Thyroid gland (tissue), 4 donors: ENCODE data around the gene STRA8. TPM values are rescaled to one million over a fixed set of nuclear protein-coding genes. Genes with fewer than 3 reads are reported as not detected.

Experiments used
- DNase-seq, 2 donors: peaks; one replicate each; pipeline ENCODE4 v3.0.0-alpha.2; 2019
- H3K27ac ChIP-seq, 3 donors: fragments of 200-600 bp; sonication (generic); 1 replicate in 2 of 3; 2 replicates in 1 of 3; pipeline ENCODE4 v1.5.1; 2016 to 2019; ENCODE audit warnings: mild to moderate bottlenecking in 1 of 3, moderate library complexity in 1 of 3
- H3K27me3 ChIP-seq: fragments of 200-600 bp; sonication (generic); one replicate; pipeline ENCODE4 v1.5.1; 2019
- H3K36me3 ChIP-seq, 2 donors: fragments of 200-600 bp; sonication (generic); one replicate each; pipeline ENCODE4 v1.5.1; 2016 to 2019
- H3K4me1 ChIP-seq, 2 donors: fragments of 200-600 bp; sonication (generic); one replicate each; pipeline ENCODE4 v1.5.1; 2017 to 2019
- H3K4me3 ChIP-seq, 3 donors: fragments of 200-600 bp; sonication (generic); replicated peaks in 1 of 3; 1 replicate in 2 of 3; 2 replicates in 1 of 3; pipeline ENCODE4 v1.5.1; 2016; ENCODE audit warnings: mild to moderate bottlenecking in 1 of 3
- H3K9me3 ChIP-seq: fragments of 200-600 bp; sonication (generic); one replicate; pipeline ENCODE4 v1.5.1; 2017
- POLR2A ChIP-seq, 2 donors: fragments of 450-650 bp; IDR thresholded peaks; one replicate each; pipeline ENCODE4 v1.6.1; 2017; ENCODE audit warnings: antibody characterized with exemption in 2 of 2, mild to moderate bottlenecking in 2 of 2, moderate library complexity in 1 of 2
- WGBS, 2 donors: methylation state at CpG; one replicate each; pipeline ENCODE4 v1.1.5; 2017; 5-methylcytosine and 5-hydroxymethylcytosine counted together
- intact Hi-C: fragments of 100-400 bp; cut with DNase I; formaldehyde crosslinking; loops from one replicate; pipeline ENCODE4 v1.15.1; 2023
- total RNA-seq, 4 donors: library from RNA; depleted of rRNA; stranded (reverse); fragments of >200 nt; gene quantifications; one replicate each; pipeline ENCODE4 v1.2.3, GENCODE V29; 2016
- TF ChIP-seq, protein P1 (sequence below), 6 experiments: fragments of 200-600 bp in 3 of 6; fragments of 450-650 bp in 3 of 6; sonication (generic) in 3 of 6; IDR thresholded peaks; one replicate each; pipeline ENCODE4 v1.5.1; 2016 to 2019; ENCODE audit warnings: antibody characterized with exemption in 6 of 6, mild to moderate bottlenecking in 2 of 6, inconsistent platforms in 1 of 6, moderate library complexity in 1 of 6

Gene STRA8
- total RNA-seq, 4 donors from 2014 or later, result not detected

DNA sequence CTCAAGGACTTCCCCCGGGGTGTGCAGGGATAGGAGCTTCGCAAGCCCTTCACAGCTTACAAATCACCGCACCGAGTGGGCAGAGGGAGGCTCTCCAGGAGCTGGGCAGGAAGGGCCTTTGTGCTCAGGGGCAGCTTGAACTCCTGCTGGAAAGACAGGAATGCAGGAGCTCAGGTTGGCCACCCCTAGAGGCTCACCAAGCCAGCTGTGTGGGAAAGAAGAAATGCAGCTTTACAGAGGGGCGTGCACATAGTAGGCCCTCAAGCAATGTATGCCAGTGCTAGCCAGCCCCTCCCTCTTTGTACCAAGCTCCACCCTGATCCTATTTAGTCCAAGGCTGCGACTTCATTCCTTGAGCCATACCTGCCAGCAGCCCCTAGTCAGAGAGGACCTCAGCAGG is 26.1 kb downstream of the STRA8 start:
- Histone ChIP-seq H3K4me1 (peaks cover 0 to under 1% of the 10 kb centered on the region in 2 donors), H3K36me3 (no peaks in the 10 kb centered on the region), H3K27me3 (no peaks in the 10 kb centered on the region), H3K27ac (no peak overlapping the region), H3K9me3 (no peaks in the 10 kb centered on the region), H3K4me3 (no peak overlapping the region)
- DNase-seq, result no peak
- intact Hi-C loops, result no loop called here
- TF ChIP-seq, protein P1, sequence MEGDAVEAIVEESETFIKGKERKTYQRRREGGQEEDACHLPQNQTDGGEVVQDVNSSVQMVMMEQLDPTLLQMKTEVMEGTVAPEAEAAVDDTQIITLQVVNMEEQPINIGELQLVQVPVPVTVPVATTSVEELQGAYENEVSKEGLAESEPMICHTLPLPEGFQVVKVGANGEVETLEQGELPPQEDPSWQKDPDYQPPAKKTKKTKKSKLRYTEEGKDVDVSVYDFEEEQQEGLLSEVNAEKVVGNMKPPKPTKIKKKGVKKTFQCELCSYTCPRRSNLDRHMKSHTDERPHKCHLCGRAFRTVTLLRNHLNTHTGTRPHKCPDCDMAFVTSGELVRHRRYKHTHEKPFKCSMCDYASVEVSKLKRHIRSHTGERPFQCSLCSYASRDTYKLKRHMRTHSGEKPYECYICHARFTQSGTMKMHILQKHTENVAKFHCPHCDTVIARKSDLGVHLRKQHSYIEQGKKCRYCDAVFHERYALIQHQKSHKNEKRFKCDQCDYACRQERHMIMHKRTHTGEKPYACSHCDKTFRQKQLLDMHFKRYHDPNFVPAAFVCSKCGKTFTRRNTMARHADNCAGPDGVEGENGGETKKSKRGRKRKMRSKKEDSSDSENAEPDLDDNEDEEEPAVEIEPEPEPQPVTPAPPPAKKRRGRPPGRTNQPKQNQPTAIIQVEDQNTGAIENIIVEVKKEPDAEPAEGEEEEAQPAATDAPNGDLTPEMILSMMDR (IDR thresholded peaks at IDR 0.05), result no peak
- no peak for TF ChIP-seq POLR2A (IDR thresholded peaks at IDR 0.05)
- 87 to 92% methylated on average over 5 to 6 of the region's 6 CpGs for WGBS, 2 donors

DNA sequence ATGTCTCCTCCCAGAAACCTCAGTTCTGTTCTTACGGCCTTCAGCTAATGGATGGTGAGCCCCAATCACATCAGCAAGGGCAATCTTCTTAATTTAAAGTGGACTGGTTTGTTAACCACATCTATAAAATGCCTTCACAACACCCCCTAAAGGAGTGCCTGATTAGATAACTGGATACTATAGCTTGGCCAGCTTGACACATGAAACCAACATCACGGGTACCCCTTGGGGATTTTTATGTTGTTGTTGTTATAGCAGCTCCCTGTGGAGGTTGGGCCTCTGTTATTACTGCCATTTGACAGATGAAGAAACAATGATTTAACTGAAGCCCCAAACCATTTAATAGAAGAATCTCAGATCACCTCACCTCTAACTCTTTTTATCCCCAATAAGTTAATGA is 26.8 kb downstream of the STRA8 start:
- 69 to 80% methylated on average over 2 of the region's 2 CpGs for WGBS, 2 donors
- DNase-seq, result no peak
- Histone ChIP-seq H3K27me3 (no peaks in the 10 kb centered on the region), H3K4me1 (no peaks in the 10 kb centered on the region), H3K4me3 (no peak overlapping the region), H3K36me3 (no peaks in the 10 kb centered on the region), H3K9me3 (no peaks in the 10 kb centered on the region), H3K27ac (no peak overlapping the region)
- TF ChIP-seq, protein P1 (IDR thresholded peaks at IDR 0.05), result no peak
- no peak for TF ChIP-seq POLR2A (IDR thresholded peaks at IDR 0.05)
- intact Hi-C loops, result no loop called here

DNA sequence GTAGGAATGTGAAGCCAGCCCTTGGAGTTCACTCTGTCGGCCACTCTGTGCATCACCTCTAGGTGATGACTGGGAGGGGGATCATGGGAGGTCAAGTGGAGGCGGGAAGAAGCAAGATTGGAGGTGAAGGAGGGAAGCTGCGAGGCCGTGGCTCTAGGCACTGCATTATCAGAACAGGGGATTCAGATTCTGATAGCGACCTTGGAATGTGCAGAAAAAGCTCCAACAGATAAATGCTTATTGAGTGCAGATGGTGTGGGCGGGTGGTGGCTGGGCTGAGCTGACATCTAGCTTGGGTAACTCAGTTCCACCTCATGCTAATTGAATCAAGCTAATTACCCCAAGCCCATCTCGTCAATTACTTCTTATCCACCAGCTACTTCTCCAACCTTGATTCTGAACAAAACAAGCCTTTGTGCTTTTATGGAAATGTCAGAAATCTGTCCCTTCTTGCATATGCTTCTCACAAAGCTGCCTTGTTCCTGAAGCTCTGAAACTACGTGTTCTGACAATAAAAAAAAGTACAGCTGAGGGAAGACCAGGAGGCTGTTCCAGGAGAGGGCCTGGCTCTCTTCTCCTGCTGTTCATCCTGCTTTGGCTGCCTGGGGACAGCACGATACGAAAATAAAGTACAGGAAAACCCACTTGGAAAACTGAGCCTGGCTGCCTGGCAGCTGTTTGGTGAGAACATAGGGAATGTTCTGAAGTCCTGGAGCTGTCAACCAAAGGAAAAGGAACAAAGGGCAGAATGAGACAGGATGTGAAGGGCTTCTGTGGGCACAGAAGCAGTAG is 27.5 kb downstream of the STRA8 start:
- Histone ChIP-seq H3K4me1 (no peaks in the 10 kb centered on the region), H3K9me3 (no peaks in the 10 kb centered on the region), H3K27ac (no peak overlapping the region), H3K27me3 (no peaks in the 10 kb centered on the region), H3K36me3 (no peaks in the 10 kb centered on the region), H3K4me3 (no peak overlapping the region)
- DNase-seq, result no peak
- TF ChIP-seq, protein P1 (IDR thresholded peaks at IDR 0.05), result no peak
- TF ChIP-seq POLR2A (IDR thresholded peaks at IDR 0.05), result no peak
- WGBS, 2 donors, result 71 to 77% methylated on average over 10 of the region's 10 CpGs
- intact Hi-C loops, result no loop called here

DNA sequence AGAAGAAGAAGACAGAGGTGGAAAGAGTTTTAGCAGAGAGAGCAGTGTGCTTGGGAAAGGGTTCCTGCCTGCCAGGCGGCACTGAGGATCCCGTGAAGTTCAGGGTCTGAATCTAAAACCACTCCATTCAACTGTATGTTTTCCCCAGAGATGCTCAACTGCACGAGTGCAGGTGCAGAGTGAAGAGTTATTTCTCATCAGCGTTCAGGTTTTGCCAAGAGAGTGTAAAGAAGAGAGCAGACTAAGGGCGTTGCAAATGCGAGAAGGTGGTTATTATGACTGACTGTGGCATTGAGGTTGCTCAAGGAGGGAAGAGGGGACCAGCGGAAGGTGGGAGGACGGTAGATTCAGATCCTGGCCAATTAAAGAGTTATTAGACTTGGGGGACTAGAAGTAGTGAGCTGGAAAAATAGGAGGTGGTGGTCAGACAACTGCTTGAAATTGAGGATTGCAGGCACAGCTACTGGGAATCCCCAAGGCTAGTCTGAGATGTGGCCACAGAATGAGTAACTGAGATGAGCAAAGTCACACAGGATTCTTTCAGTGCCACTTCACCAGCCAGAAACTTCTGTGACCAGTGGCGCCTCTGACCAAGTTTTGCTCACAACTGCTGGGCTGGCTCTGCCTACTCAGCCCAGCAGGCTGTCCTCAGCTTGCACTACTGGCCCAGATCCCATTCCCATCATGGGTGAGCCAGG is 29.1 kb downstream of the STRA8 start:
- Histone ChIP-seq H3K4me1 (no peaks in the 10 kb centered on the region), H3K27me3 (no peaks in the 10 kb centered on the region), H3K9me3 (no peaks in the 10 kb centered on the region), H3K4me3 (no peak overlapping the region), H3K27ac (no peak overlapping the region), H3K36me3 (no peaks in the 10 kb centered on the region)
- DNase-seq, result no peak
- 73 to 83% methylated on average over 9 of the region's 9 CpGs for WGBS, 2 donors
- intact Hi-C loops, result no loop called here
- no peak for TF ChIP-seq POLR2A (IDR thresholded peaks at IDR 0.05)

DNA sequence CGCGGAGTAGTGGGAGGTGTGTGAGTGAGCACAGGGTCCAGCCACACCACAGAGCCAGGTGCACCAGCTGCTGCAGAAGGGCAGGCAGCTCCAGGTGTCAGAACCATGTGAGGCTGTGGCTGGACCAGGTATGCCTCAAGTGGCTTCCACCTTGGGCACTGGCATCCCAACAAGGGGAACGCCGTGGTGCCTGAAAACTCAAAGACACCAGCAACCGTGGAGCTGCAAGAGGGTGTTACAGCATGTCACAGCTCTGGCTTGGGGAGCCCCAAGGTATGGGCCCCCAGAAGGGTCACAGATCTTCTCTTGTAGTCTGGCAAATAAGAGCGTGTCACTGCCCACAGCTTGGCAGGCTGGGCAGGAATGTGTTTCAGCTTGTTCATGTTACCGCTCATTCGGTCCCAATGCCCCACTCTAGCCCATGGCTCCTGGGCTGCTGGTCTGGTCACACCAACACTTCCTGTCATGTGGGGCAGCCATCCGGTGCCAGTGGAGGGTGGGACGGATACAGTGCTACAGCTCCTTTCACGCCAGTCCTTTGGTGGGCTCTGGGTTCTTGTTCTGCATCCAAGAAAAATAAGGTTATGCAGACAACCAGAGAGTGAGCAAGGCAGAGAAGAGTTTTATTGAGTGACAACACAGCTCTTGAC is 29.8 kb downstream of the STRA8 start:
- Histone ChIP-seq H3K27ac (no peak overlapping the region), H3K36me3 (no peaks in the 10 kb centered on the region), H3K9me3 (no peaks in the 10 kb centered on the region), H3K4me3 (no peak overlapping the region), H3K27me3 (no peaks in the 10 kb centered on the region), H3K4me1 (no peaks in the 10 kb centered on the region)
- no peak for DNase-seq
- intact Hi-C loops, result no loop called here
- TF ChIP-seq, protein P1 (IDR thresholded peaks at IDR 0.05), result no peak
- TF ChIP-seq POLR2A (IDR thresholded peaks at IDR 0.05), result no peak
- 94 to 96% methylated on average over 11 of the region's 11 CpGs for WGBS, 2 donors
